Measurements from ENCODE around the gene RDX. TPM values are rescaled to one million over a fixed set of nuclear protein-coding genes. Genes with fewer than 3 reads are reported as not detected.
A peak's percentile ranks its signal among the peaks of the same experiment; 100 is the strongest.

RDX gene
- total RNA-seq, 1 experiment from 2014 or later: 86.6 TPM

GRCh38 chr11:110318638-110319404 lies 22.4 kb upstream of the RDX start:
- Histone ChIP-seq H4K8ac (replicated peaks; ENCODE audit: insufficient read length, low read depth, low read length) (no peak overlapping the region), H3K23me2 (ENCODE audit: insufficient read length, low read depth, low read length, poor library complexity, severe bottlenecking) (no peaks in the 10 kb centered on the region), H2BK20ac (ENCODE audit: low read depth, low read length, poor library complexity, severe bottlenecking) (no peak overlapping the region), H3K18ac (ENCODE audit: insufficient read length, low read depth, low read length) (no peak overlapping the region), H4K20me1 (ENCODE audit: control insufficient read depth, insufficient read depth, insufficient read length) (no peaks in the 10 kb centered on the region), H3K14ac (ENCODE audit: insufficient read depth, low read length) (no peak overlapping the region), H3K4ac (ENCODE audit: low read depth, low read length) (no peak overlapping the region), H2AFZ (ENCODE audit: low read length) (no peak overlapping the region), H3K4me1 (ENCODE audit: insufficient read depth, low read length) (no peaks in the 10 kb centered on the region), H3K9me3 (ENCODE audit: control insufficient read depth, low read depth, low read length) (no peaks in the 10 kb centered on the region), H2BK5ac (ENCODE audit: insufficient read length, low read length) (no peak overlapping the region), H2AK5ac (ENCODE audit: insufficient read length, low read length) (no peak overlapping the region), H3K27me3 (ENCODE audit: insufficient read depth, low read length) (no peaks in the 10 kb centered on the region), H2BK120ac (ENCODE audit: low read depth, low read length, poor library complexity, severe bottlenecking) (no peak overlapping the region), H3K4me2 (ENCODE audit: insufficient read depth, insufficient read length, low read length) (no peak overlapping the region), H2BK12ac (ENCODE audit: insufficient read length, low read depth, low read length) (no peak overlapping the region), H4K91ac (ENCODE audit: insufficient read length, low read depth, low read length) (no peak overlapping the region), H3K79me1 (ENCODE audit: insufficient read depth, low read depth, low read length, poor library complexity, severe bottlenecking) (no peaks in the 10 kb centered on the region), H3K56ac (ENCODE audit: insufficient read length, low read depth, low read length) (no peak overlapping the region), H2BK15ac (ENCODE audit: low read depth, low read length) (no peak overlapping the region), H3T11ph (ENCODE audit: low read length) (no peak overlapping the region), H3K23ac (ENCODE audit: insufficient read length, low read depth, low read length) (no peak overlapping the region), H4K5ac (ENCODE audit: insufficient read length, low read depth, low read length) (no peak overlapping the region), H3K9ac (ENCODE audit: extremely low read depth, insufficient read length, low read length) (no peak overlapping the region), H3K79me2 (ENCODE audit: insufficient read depth, low read length) (no peaks in the 10 kb centered on the region), H3K27ac (ENCODE audit: insufficient read length, low read depth, low read length) (no peak overlapping the region)
- no peaks in the 10 kb centered on the region for H3K9me3 Mint-ChIP-seq
- DNase-seq: no peak
- no peak overlapping the region for H3K4me3 Mint-ChIP-seq
- TF ChIP-seq, protein P1, sequence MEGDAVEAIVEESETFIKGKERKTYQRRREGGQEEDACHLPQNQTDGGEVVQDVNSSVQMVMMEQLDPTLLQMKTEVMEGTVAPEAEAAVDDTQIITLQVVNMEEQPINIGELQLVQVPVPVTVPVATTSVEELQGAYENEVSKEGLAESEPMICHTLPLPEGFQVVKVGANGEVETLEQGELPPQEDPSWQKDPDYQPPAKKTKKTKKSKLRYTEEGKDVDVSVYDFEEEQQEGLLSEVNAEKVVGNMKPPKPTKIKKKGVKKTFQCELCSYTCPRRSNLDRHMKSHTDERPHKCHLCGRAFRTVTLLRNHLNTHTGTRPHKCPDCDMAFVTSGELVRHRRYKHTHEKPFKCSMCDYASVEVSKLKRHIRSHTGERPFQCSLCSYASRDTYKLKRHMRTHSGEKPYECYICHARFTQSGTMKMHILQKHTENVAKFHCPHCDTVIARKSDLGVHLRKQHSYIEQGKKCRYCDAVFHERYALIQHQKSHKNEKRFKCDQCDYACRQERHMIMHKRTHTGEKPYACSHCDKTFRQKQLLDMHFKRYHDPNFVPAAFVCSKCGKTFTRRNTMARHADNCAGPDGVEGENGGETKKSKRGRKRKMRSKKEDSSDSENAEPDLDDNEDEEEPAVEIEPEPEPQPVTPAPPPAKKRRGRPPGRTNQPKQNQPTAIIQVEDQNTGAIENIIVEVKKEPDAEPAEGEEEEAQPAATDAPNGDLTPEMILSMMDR (conservative IDR thresholded peaks at IDR 0.05): no peak
- H3K4me1 Mint-ChIP-seq: peaks cover 5 to 18% of the 10 kb centered on the region in 2 experiments
- H3K27ac Mint-ChIP-seq: peak overlapping the region in 1 of 3 experiments; percentile 7; a peak in 2 of 7 replicates
- H3K27me3 Mint-ChIP-seq (ENCODE audit: low read depth): no peaks in the 10 kb centered on the region
- no CpG with 5 or more reads among the region's 1 CpG for WGBS (ENCODE audit: extremely low coverage, insufficient read length, low lambda C conversion rate)
- no peaks in the 10 kb centered on the region for H3K36me3 Mint-ChIP-seq (ENCODE audit: insufficient read depth in 1 of 3, low read depth in 3 of 3)

All from H9 (cell line).